Mesodermal cell (in vitro differentiated cells): ENCODE results near the gene ROR2.

Experiments used
- H3K27ac ChIP-seq: 2 replicates; pipeline ENCODE4 v1.7.0; 2013; ENCODE audit warnings: mild to moderate bottlenecking, low read depth, low read length, moderate library complexity; ENCODE audit not compliant: severe bottlenecking
- H3K36me3 ChIP-seq: 2 replicates; pipeline ENCODE4 v1.7.1; 2013; ENCODE audit warnings: mild to moderate bottlenecking, low read length, moderate library complexity; ENCODE audit not compliant: control insufficient read depth, insufficient read depth
- H3K4me1 ChIP-seq: one replicate; pipeline ENCODE4 v1.7.1; 2013; ENCODE audit warnings: mild to moderate bottlenecking, low read length; ENCODE audit not compliant: insufficient read depth, control insufficient read depth, poor library complexity, severe bottlenecking
- H3K4me3 ChIP-seq: 2 replicates; pipeline ENCODE4 v1.7.0; 2013; ENCODE audit warnings: low read length, control low read depth, mild to moderate bottlenecking; ENCODE audit not compliant: insufficient read depth, poor library complexity, severe bottlenecking; ENCODE audit errors: extremely low read depth
- H3K9me3 ChIP-seq: 2 replicates; pipeline ENCODE4 v1.7.1; 2013; ENCODE audit warnings: mild to moderate bottlenecking, low read length, moderate library complexity; ENCODE audit not compliant: control insufficient read depth
- WGBS, 2 experiments: methylation state at CpG; one replicate each; pipeline ENCODE4 v1.1.5; 2013; ENCODE audit warnings: missing lambda C conversion rate in 2 of 2; ENCODE audit not compliant: insufficient coverage in 2 of 2; 5-methylcytosine and 5-hydroxymethylcytosine counted together

Gene ROR2

GRCh38 chr9:91716815-91717214 lies 233.2 kb downstream of the ROR2 start:
- Histone ChIP-seq H3K36me3 (no peaks in the 10 kb centered on the region), H3K9me3 (peaks cover 6% of the 10 kb centered on the region), H3K4me3 (no peak overlapping the region), H3K4me1 (peaks cover 5% of the 10 kb centered on the region), H3K27ac (no peak overlapping the region)
- 98 to 100% methylated on average over 3 to 5 of the region's 7 CpGs for WGBS, 2 experiments

- no peaks in the 10 kb centered on the region for H3K36me3 ChIP-seq
- H3K9me3 ChIP-seq, result peaks cover 6% of the 10 kb centered on the region
- WGBS, 2 experiments, result 40% methylated on average over 1 of the region's 4 CpGs; no CpG with 5 or more reads in 1 of the 2 experiments
- H3K4me3 ChIP-seq, result no peak overlapping the region
- no peak overlapping the region for H3K27ac ChIP-seq
- peaks cover 3% of the 10 kb centered on the region for H3K4me1 ChIP-seq
Measured at GRCh38 chr9:91716239-91716638, 233.8 kb downstream of the ROR2 start.

DNA sequence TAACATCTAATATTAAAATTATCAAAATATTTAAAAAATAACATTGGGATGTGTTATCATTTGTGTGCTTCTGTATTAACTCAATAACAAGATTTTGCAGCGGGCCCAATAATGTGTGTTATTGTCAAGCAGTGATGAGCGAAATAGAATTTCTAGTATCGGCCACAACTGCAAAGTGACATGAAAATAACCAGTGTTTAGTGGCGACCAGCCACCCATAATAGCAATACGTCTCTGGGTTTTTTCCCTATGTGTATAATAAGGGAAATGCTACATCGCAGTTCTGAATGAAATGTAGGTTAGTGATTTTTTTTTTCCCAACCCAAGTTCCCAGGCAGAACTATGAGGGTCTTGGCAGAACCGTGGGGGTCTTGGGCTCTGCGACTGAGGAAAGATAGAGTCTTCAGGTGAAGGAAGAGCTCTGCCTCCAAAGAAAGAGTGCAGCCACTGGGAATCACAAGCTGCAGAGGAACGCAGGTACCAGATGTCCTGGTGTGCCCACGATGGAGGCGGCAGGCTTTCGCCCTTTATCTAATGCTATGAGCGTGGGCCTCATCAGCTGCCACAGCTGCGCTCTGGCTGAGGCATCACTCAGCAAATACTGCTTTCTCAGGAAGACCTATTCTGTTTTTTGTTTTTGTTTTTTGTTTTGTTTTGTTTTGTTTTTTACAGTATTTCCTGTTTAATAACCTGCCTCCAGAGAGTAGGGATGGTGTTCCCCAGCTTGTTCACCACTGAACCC lies 235.0 kb downstream of the ROR2 start:
- H3K27ac ChIP-seq, result no peak overlapping the region
- WGBS, 2 experiments, result 88 to 96% methylated on average over 8 to 10 of the region's 14 CpGs
- H3K36me3 ChIP-seq, result no peaks in the 10 kb centered on the region

GRCh38 chr9:91714020-91714806 lies 235.8 kb downstream of the ROR2 start:
- H3K27ac ChIP-seq, result no peak overlapping the region
- peaks cover 6% of the 10 kb centered on the region for H3K9me3 ChIP-seq
- H3K4me1 ChIP-seq, result no peaks in the 10 kb centered on the region
- WGBS, 2 experiments, result 38 to 58% methylated on average over 7 to 13 of the region's 39 CpGs
- H3K36me3 ChIP-seq, result no peaks in the 10 kb centered on the region
- H3K4me3 ChIP-seq, result peak overlapping the region; percentile 21

More for the DNA sequence above, 235.0 kb downstream of the ROR2 start:
- H3K9me3 ChIP-seq, result peaks cover 6% of the 10 kb centered on the region
- H3K4me3 ChIP-seq, result no peak overlapping the region
- H3K4me1 ChIP-seq, result no peaks in the 10 kb centered on the region

DNA sequence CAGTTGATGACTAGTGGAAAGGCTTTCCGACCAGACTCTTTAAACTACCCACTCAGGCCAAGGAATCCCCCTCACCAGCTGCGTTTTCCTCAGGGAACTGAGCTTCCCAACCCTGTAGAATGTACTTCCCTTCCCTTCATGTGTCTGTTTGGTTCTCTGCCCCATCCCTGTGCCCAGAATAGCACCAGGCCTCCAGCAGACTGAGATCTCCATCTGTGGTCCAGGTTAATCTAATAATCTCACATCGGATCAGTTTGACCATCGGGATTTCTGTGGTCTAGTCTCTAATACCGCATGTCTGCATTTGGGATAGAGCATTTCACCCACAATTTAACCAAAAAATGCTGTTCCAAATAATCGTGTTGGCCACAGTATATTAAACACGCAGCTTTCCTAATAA lies 237.2 kb downstream of the ROR2 start:
- Histone ChIP-seq H3K9me3 (peaks cover 6% of the 10 kb centered on the region), H3K27ac (no peak overlapping the region), H3K36me3 (no peaks in the 10 kb centered on the region), H3K4me1 (no peaks in the 10 kb centered on the region), H3K4me3 (no peak overlapping the region)
- 97 to 100% methylated on average over 4 to 5 of the region's 7 CpGs for WGBS, 2 experiments

DNA sequence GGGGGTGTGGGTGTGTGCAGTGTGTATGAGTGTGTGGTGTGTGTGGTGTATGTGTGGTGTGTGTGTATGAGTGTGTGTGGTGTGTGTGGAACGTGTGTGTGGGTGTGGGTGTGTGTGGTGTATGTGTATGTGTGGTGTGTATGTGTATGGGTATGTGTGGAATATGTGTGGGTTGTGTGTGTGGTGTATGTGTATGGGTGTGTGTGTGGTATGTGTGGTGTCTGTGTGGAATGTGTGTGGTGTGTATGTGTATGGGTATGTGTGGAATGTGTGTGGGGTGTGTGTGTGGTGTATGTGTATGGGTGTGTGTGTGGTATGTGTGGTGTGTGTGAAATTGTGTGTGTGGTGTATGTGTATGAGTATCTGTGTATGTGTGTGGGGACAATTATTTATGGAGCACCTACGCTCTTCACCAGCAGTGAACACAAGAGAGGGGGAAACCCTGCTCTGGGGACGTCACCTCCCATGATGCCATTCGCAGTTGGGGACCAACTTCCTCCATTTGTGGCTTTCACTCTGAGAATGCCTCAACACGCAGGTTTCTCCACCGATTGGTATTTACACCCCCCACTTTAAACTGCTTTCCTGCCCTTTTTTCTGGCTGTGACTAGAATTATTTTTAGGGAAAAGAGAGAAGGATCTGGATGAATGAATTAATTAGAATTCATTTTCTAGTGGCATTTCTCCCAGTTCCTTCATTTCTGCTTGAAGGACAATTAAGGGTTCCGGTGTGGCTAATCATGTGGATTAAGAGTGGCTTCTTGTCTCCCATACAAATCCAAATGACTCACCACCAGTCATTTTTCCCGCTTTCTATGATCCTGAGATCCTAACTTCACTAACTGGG lies 238.1 kb downstream of the ROR2 start:
- no peaks in the 10 kb centered on the region for H3K4me1 ChIP-seq
- H3K9me3 ChIP-seq, result peaks cover 6% of the 10 kb centered on the region
- no peaks in the 10 kb centered on the region for H3K36me3 ChIP-seq
- H3K4me3 ChIP-seq, result no peak overlapping the region
- WGBS, 2 experiments, result 80 to 91% methylated on average over 5 of the region's 8 CpGs
- H3K27ac ChIP-seq, result no peak overlapping the region

- peaks cover 9% of the 10 kb centered on the region for H3K9me3 ChIP-seq
- H3K27ac ChIP-seq, result no peak overlapping the region
- 100% methylated on average over 5 of the region's 8 CpGs for WGBS, 2 experiments
Measured at GRCh38 chr9:91710158-91710557, 239.9 kb downstream of the ROR2 start.

DNA sequence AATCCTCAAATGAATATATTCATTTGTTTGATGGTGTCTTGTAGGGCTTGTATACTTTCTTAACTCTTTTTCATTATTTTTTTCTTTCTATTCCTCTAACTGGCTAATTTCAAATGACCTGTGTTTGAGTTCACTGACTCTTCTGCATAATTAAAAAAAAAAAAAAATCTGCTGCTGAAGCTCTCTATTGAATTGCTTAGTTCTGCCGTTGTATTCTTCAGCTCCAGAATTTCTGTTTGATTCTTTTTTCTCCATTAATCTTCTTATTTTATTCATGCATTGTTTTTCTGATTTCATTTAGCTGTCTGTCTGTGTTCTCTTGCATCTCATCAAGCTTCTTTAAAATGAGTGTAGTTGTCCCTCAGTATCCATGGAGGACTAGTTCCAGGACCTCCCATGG lies 244.6 kb downstream of the ROR2 start:
- H3K36me3 ChIP-seq, result no peaks in the 10 kb centered on the region
- H3K4me3 ChIP-seq, result no peak overlapping the region
- peaks cover 9% of the 10 kb centered on the region for H3K9me3 ChIP-seq
- H3K27ac ChIP-seq, result no peak overlapping the region
- no CpG with 5 or more reads among the region's 1 CpG for WGBS, 2 experiments
- no peaks in the 10 kb centered on the region for H3K4me1 ChIP-seq

More at GRCh38 chr9:91710158-91710557, 239.9 kb downstream of the ROR2 start:
- Histone ChIP-seq H3K36me3 (no peaks in the 10 kb centered on the region), H3K4me3 (no peak overlapping the region), H3K4me1 (no peaks in the 10 kb centered on the region)

- WGBS, 2 experiments, result 86 to 96% methylated on average over 3 of the region's 5 CpGs
- no peaks in the 10 kb centered on the region for H3K4me1 ChIP-seq
- H3K27ac ChIP-seq, result no peak overlapping the region
- no peaks in the 10 kb centered on the region for H3K36me3 ChIP-seq
- H3K4me3 ChIP-seq, result no peak overlapping the region
- H3K9me3 ChIP-seq, result no peaks in the 10 kb centered on the region
Measured at GRCh38 chr9:91700475-91700874, 249.6 kb downstream of the ROR2 start.

DNA sequence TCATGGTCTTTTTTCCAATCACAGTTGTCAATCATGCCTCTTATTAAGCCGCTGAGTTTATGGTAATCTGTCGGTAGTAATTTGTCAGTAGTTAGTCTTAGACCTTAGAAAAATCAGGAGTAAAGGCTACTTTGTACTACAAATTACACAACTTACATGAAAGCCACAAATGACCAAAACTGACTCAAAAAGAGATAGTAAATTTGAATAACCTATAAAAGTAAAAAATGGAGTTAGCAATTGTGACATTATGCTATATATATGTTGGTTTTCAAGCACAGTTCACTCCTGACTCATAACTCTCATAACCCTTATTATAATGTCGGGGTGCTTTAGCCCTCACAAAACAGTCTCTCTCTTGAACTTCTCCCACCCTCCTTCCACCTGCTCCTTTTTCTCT lies 251.8 kb downstream of the ROR2 start:
- 86 to 100% methylated on average over 1 of the region's 3 CpGs for WGBS, 2 experiments
- Histone ChIP-seq H3K4me3 (no peak overlapping the region), H3K9me3 (no peaks in the 10 kb centered on the region), H3K36me3 (no peaks in the 10 kb centered on the region), H3K27ac (no peak overlapping the region), H3K4me1 (no peaks in the 10 kb centered on the region)
